IMR-90 (cell line): Measurements from ENCODE around the gene NOS1. TPM values are rescaled to one million over a fixed set of nuclear protein-coding genes. Genes with fewer than 3 reads are reported as not detected.

Experiments used
- ATAC-seq: fragments of 200-7000 bp; cut with Tn5 transposase; 2 replicates; pipeline ENCODE4 v1.9.1; 2020; ENCODE audit warnings: low read depth, mild to moderate bottlenecking, moderate library complexity
- BruUV-seq: library from RNA; stranded (reverse); fragments of 400-500 nt; replicated peaks from 2 replicates; lab custom pipeline; 2021; lab: Mats Ljungman, UMichigan
- CTCF ChIA-PET: fragments of 300-600 bp; formaldehyde crosslinking; extraction: SDS; loops from one replicate; lab custom pipeline; 2021; ENCODE audit warnings: antibody characterized with exemption; lab: Yijun Ruan, JAX
- POLR2A ChIA-PET: fragments of 300-600 bp; sonication (Branson Sonifier 250); formaldehyde crosslinking; loops from one replicate; lab custom pipeline; 2022; ENCODE audit warnings: antibody characterized with exemption; ENCODE audit not compliant: unreplicated experiment; lab: Charles Lee
- DNase-seq: peaks from one replicate; pipeline ENCODE4 v3.0.0; 2013
- H2AFZ ChIP-seq: replicated peaks from 2 replicates; pipeline ENCODE3; 2013; ENCODE audit warnings: low read length, mild to moderate bottlenecking; ENCODE audit not compliant: poor library complexity
- H2AK5ac ChIP-seq: 2 replicates; pipeline ENCODE4 v1.6.1; 2013; ENCODE audit warnings: low read depth, low read length, inconsistent platforms
- H2AK9ac ChIP-seq: replicated peaks from 2 replicates; pipeline ENCODE3; 2013; ENCODE audit warnings: mild to moderate bottlenecking, low read depth, low read length, moderate library complexity; ENCODE audit not compliant: poor library complexity
- H2BK120ac ChIP-seq: 2 replicates; pipeline ENCODE4 v1.6.1; 2013; ENCODE audit warnings: low read depth, low read length, inconsistent platforms
- H2BK15ac ChIP-seq: 3 replicates; pipeline ENCODE4 v1.6.1; 2013; ENCODE audit warnings: low read depth, low read length, inconsistent platforms
- H2BK20ac ChIP-seq: 2 replicates; pipeline ENCODE4 v1.6.1; 2013; ENCODE audit warnings: low read depth, mild to moderate bottlenecking, inconsistent platforms, low read length, moderate library complexity
- H2BK5ac ChIP-seq: 2 replicates; pipeline ENCODE4 v1.6.1; 2013; ENCODE audit warnings: mild to moderate bottlenecking, low read depth, low read length, inconsistent platforms; ENCODE audit not compliant: poor library complexity, severe bottlenecking
- H3K14ac ChIP-seq: replicated peaks from 2 replicates; pipeline ENCODE4 v1.6.1; 2013; ENCODE audit warnings: low read depth, low read length, inconsistent platforms
- H3K18ac ChIP-seq: 2 replicates; pipeline ENCODE4 v1.6.1; 2013; ENCODE audit warnings: low read depth, low read length, control low read depth
- H3K23ac ChIP-seq: 2 replicates; pipeline ENCODE4 v1.6.1; 2013; ENCODE audit warnings: low read depth, low read length, inconsistent platforms
- H3K27ac ChIP-seq: 2 replicates; pipeline ENCODE4 v1.5.1; 2013; ENCODE audit warnings: mild to moderate bottlenecking, control low read depth, low read length; ENCODE audit not compliant: insufficient read depth
- H3K27me3 ChIP-seq: 2 replicates; pipeline ENCODE4 v1.6.1; 2013; ENCODE audit warnings: low read length; ENCODE audit not compliant: control insufficient read depth, insufficient read depth
- H3K36me3 ChIP-seq: 2 replicates; pipeline ENCODE4 v1.6.1; 2013; ENCODE audit warnings: low read length, mixed read lengths; ENCODE audit not compliant: control insufficient read depth, insufficient read depth
- H3K4ac ChIP-seq: 2 replicates; pipeline ENCODE4 v1.6.1; 2013; ENCODE audit warnings: low read depth, low read length, inconsistent platforms
- H3K4me1 ChIP-seq: 2 replicates; pipeline ENCODE4 v1.6.1; 2013; ENCODE audit warnings: low read length, mixed read lengths; ENCODE audit not compliant: control insufficient read depth, insufficient read depth
- H3K4me2 ChIP-seq: 2 replicates; pipeline ENCODE4 v1.6.1; 2013; ENCODE audit warnings: low read depth, mild to moderate bottlenecking, control low read depth, low read length, moderate library complexity
- H3K4me3 ChIP-seq: 2 replicates; pipeline ENCODE4 v1.5.1; 2013; ENCODE audit warnings: low read depth, mild to moderate bottlenecking, control low read depth, low read length, moderate library complexity; ENCODE audit not compliant: insufficient read depth
- H3K56ac ChIP-seq: 2 replicates; pipeline ENCODE4 v1.6.1; 2013; ENCODE audit warnings: low read length, inconsistent platforms; ENCODE audit not compliant: insufficient read depth; ENCODE audit errors: extremely low read depth
- H3K79me1 ChIP-seq, 2 experiments: 2 replicates each; pipeline ENCODE4 v1.6.1; 2013; ENCODE audit warnings: low read length in 2 of 2, inconsistent platforms in 1 of 2, low read depth in 1 of 2
- H3K9ac ChIP-seq: 2 replicates; pipeline ENCODE4 v1.6.1; 2013; ENCODE audit warnings: low read depth, low read length, control low read depth
- H3K9me1 ChIP-seq: 2 replicates; pipeline ENCODE4 v1.6.1; 2013; ENCODE audit warnings: low read length, inconsistent platforms; ENCODE audit not compliant: insufficient read depth
- H3K9me3 ChIP-seq: 2 replicates; pipeline ENCODE4 v1.6.1; 2013; ENCODE audit warnings: low read length; ENCODE audit not compliant: control insufficient read depth, insufficient read depth
- H4K20me1 ChIP-seq: 2 replicates; pipeline ENCODE4 v1.6.1; 2013; ENCODE audit warnings: low read length, inconsistent platforms; ENCODE audit not compliant: insufficient read depth
- H4K5ac ChIP-seq: 2 replicates; pipeline ENCODE4 v1.6.1; 2013; ENCODE audit warnings: mild to moderate bottlenecking, low read depth, low read length, control low read depth
- H4K8ac ChIP-seq, 2 experiments: 2 replicates each; pipeline ENCODE4 v1.6.1; 2013; ENCODE audit warnings: low read depth in 2 of 2, low read length in 2 of 2, control low read depth in 1 of 2, inconsistent platforms in 1 of 2
- H4K91ac ChIP-seq: 2 replicates; pipeline ENCODE4 v1.6.1; 2013; ENCODE audit warnings: low read depth, low read length, inconsistent platforms; ENCODE audit not compliant: insufficient read depth
- CEBPB ChIP-seq: IDR thresholded peaks from 2 replicates; pipeline ENCODE4 v1.6.1; 2012; ENCODE audit warnings: low read depth, low read length, improper control_type of control experiment
- CHD1 ChIP-seq: IDR thresholded peaks from 2 replicates; pipeline ENCODE4 v1.6.1; 2012; ENCODE audit warnings: low read depth, low read length, improper control_type of control experiment
- FOS ChIP-seq: fragments of 150-350 bp; IDR thresholded peaks from 2 replicates; pipeline ENCODE4 v1.6.1; 2016; ENCODE audit warnings: low read depth, low read length
- MAFK ChIP-seq: IDR thresholded peaks from 2 replicates; pipeline ENCODE4 v1.6.1; 2012; ENCODE audit warnings: low read depth, low read length, improper control_type of control experiment
- MXI1 ChIP-seq: IDR thresholded peaks from 2 replicates; pipeline ENCODE4 v1.6.1; 2012; ENCODE audit warnings: low read depth, mild to moderate bottlenecking, low read length, moderate library complexity, borderline replicate concordance
- POLR2A ChIP-seq: IDR thresholded peaks from 2 replicates; pipeline ENCODE4 v1.6.1; 2012; ENCODE audit warnings: mild to moderate bottlenecking, low read depth, low read length
- RAD21 ChIP-seq: IDR thresholded peaks from 2 replicates; pipeline ENCODE4 v1.6.1; 2012; ENCODE audit warnings: low read length, improper control_type of control experiment
- RCOR1 ChIP-seq: IDR thresholded peaks from 2 replicates; pipeline ENCODE4 v1.6.1; 2012; ENCODE audit warnings: mild to moderate bottlenecking, low read length, improper control_type of control experiment; ENCODE audit not compliant: insufficient replicate concordance
- WGBS, 2 experiments: methylation state at CpG; one replicate each; pipeline versions ENCODE4 v1.1.5 to v1.1.7; 2013; ENCODE audit warnings: missing lambda C conversion rate in 2 of 2; ENCODE audit not compliant: insufficient read length in 1 of 2; ENCODE audit errors: extremely low coverage in 2 of 2; 5-methylcytosine and 5-hydroxymethylcytosine counted together
- dilution Hi-C: fragments of 300-500 bp; cut with HindIII; formaldehyde crosslinking; loops from one replicate; pipeline ENCODE4 v1.14.3; 2018; ENCODE audit warnings: low sequenced_read_pairs; ENCODE audit not compliant: unreplicated experiment
- in situ Hi-C: fragments of 300-500 bp; cut with MboI; formaldehyde crosslinking; loops from 3 replicates; pipeline ENCODE4 v1.14.3; 2019; ENCODE audit warnings: low sequenced_read_pairs, inconsistent platforms, mixed read lengths
- intact Hi-C: fragments of 100-400 bp; cut with micrococcal nuclease; formaldehyde crosslinking; loops from 2 replicates; pipeline ENCODE4 v1.10.0; 2022
- polyA plus RNA-seq, 3 experiments: library from polyadenylated mRNA; depleted of rRNA; stranded (reverse); fragments of >200 nt; gene quantifications; 2 replicates each; pipeline ENCODE4 v1.2.3, GENCODE V29; 2012; ENCODE audit warnings: low replicate concordance in 1 of 3
- total RNA-seq: library from RNA; depleted of rRNA; stranded (reverse); fragments of >200 nt; gene quantifications from 2 replicates; pipeline ENCODE4 v1.2.3, GENCODE V29; 2012
- TF ChIP-seq, protein P1 (sequence below): fragments of 150-350 bp; IDR thresholded peaks from 2 replicates; pipeline ENCODE4 v1.6.1; 2016; ENCODE audit warnings: low read depth, mild to moderate bottlenecking, low read length, moderate library complexity, borderline replicate concordance
- TF ChIP-seq, protein P2 (sequence below): fragments of 150-350 bp; IDR thresholded peaks from 2 replicates; pipeline ENCODE4 v1.6.1; 2017; ENCODE audit warnings: mild to moderate bottlenecking, antibody characterized with exemption, low read length, low read depth

NOS1 gene
- total and polyA plus RNA-seq, 2 of the 4 experiments (the other 2 are of a cell fraction) = 0.09 TPM; not detected in 1

DNA sequence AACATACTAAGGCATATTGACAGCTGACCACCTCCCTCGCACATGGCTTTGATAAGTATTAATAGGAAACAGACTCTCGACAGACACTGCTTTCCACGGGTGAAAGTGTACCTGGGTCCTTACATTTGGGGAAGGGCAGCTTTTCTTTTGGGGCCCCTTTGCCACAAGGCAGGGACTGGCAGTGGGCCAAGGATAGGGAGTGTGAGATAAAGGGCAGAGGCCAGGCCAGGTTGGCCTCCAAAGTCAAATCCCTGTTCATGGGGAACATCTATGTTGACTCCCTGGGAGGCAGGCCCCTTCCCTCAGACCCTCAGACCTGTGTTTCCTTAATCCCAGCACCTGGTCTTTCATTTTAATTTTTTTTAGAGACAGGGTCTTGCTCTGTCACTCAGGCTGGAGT is 151.8 kb downstream of the NOS1 start:
- Histone ChIP-seq H2AFZ (no peak overlapping the region), H3K4me3 (no peak overlapping the region), H2AK5ac (no peak overlapping the region), H3K4me2 (no peak overlapping the region), H2BK15ac (no peak overlapping the region), H3K18ac (no peak overlapping the region), H4K5ac (no peak overlapping the region), H3K36me3 (no peaks in the 10 kb centered on the region), H3K14ac (no peak overlapping the region), H2AK9ac (no peak overlapping the region), H2BK120ac (no peak overlapping the region), H2BK20ac (no peak overlapping the region), H3K27ac (no peak overlapping the region), H4K91ac (no peak overlapping the region), H3K9ac (no peak overlapping the region), H3K4me1 (no peaks in the 10 kb centered on the region), H3K27me3 (peaks cover 9% of the 10 kb centered on the region; the same call in 1 of the 2 replicates), H3K9me1 (no peaks in the 10 kb centered on the region), H3K9me3 (no peaks in the 10 kb centered on the region), H4K20me1 (no peaks in the 10 kb centered on the region), H3K79me1 (no peaks in the 10 kb centered on the region), H4K8ac (no peak overlapping the region), H2BK5ac (no peak overlapping the region), H3K4ac (no peak overlapping the region), H3K23ac (no peak overlapping the region), H3K56ac (no peak overlapping the region)
- no CpG with 5 or more reads among the region's 3 CpGs for WGBS, 2 experiments
- TF ChIP-seq MAFK (no peak), CEBPB (no peak), MXI1 (no peak), POLR2A (no peak), FOS (no peak), RCOR1 (no peak), CHD1 (no peak), RAD21 (no peak)
- TF ChIP-seq, protein P1, sequence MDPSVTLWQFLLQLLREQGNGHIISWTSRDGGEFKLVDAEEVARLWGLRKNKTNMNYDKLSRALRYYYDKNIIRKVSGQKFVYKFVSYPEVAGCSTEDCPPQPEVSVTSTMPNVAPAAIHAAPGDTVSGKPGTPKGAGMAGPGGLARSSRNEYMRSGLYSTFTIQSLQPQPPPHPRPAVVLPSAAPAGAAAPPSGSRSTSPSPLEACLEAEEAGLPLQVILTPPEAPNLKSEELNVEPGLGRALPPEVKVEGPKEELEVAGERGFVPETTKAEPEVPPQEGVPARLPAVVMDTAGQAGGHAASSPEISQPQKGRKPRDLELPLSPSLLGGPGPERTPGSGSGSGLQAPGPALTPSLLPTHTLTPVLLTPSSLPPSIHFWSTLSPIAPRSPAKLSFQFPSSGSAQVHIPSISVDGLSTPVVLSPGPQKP = no peak
- TF ChIP-seq, protein P2, sequence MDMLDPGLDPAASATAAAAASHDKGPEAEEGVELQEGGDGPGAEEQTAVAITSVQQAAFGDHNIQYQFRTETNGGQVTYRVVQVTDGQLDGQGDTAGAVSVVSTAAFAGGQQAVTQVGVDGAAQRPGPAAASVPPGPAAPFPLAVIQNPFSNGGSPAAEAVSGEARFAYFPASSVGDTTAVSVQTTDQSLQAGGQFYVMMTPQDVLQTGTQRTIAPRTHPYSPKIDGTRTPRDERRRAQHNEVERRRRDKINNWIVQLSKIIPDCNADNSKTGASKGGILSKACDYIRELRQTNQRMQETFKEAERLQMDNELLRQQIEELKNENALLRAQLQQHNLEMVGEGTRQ = no peak
- DNase-seq (no peak), ATAC-seq (no peak)
- in situ Hi-C loops (loop anchor here (5.0 kb wide), 1 partner anchor 628 kb away; no protein-coding TSS in a partner anchor), dilution Hi-C loops (no loop called here), intact Hi-C loops (no loop called here)
- CTCF ChIA-PET = no interaction called here
- BruUV-seq = no TSS peak
- POLR2A ChIA-PET = interaction anchor here (0.6 kb wide), 1 partner anchor 80 kb away, joined by 3 read pairs; no protein-coding TSS in a partner anchor
